SK-N-SH treated with all-trans-retinoic acid at 6 μM for 48 hours (cell line): ENCODE data around the gene CACNA1C.

ENCODE experiments used
- ATAC-seq: fragments of 200-7000 bp; cut with Tn5 transposase; 3 replicates; pipeline ENCODE4 v1.9.1; 2020; ENCODE audit warnings: mild to moderate bottlenecking, moderate library complexity
- ARNTL ChIP-seq: fragments of 450-650 bp; formaldehyde crosslinking; IDR thresholded peaks from 2 replicates; pipeline ENCODE4 v1.5.0; 2020; ENCODE audit warnings: low read depth, mild to moderate bottlenecking, moderate library complexity, borderline replicate concordance
- BACH2 ChIP-seq: fragments of 250-450 bp; sonication (Bioruptor Pico); IDR thresholded peaks from 2 replicates; pipeline ENCODE4 v1.9.0; 2021; ENCODE audit warnings: mild to moderate bottlenecking, borderline replicate concordance
- CSDC2 ChIP-seq: fragments of 250-450 bp; sonication (Bioruptor Pico); IDR thresholded peaks from 2 replicates; pipeline ENCODE4 v1.5.0; 2020; ENCODE audit warnings: mild to moderate bottlenecking, moderate library complexity
- GLIS3 ChIP-seq: fragments of 250-450 bp; sonication (Bioruptor Pico); IDR thresholded peaks from 2 replicates; pipeline ENCODE4 v1.5.0; 2020; ENCODE audit warnings: mild to moderate bottlenecking, moderate library complexity
- ISL1 ChIP-seq: fragments of 250-450 bp; sonication (Bioruptor Pico); IDR thresholded peaks from 2 replicates; pipeline ENCODE4 v2.1.2; 2022; ENCODE audit warnings: mild to moderate bottlenecking, moderate library complexity
- PPARA ChIP-seq: fragments of 250-450 bp; sonication (Bioruptor Pico); IDR thresholded peaks from 2 replicates; pipeline ENCODE4 v1.5.0; 2020; ENCODE audit warnings: mild to moderate bottlenecking, borderline replicate concordance
- RARB ChIP-seq: fragments of 250-450 bp; sonication (Bioruptor Pico); IDR thresholded peaks from 2 replicates; pipeline ENCODE4 v1.8.0; 2021; ENCODE audit warnings: mild to moderate bottlenecking, moderate library complexity
- SNAI2 ChIP-seq: fragments of 250-450 bp; sonication (Bioruptor Pico); IDR thresholded peaks from 2 replicates; pipeline ENCODE4 v1.5.0; 2020; ENCODE audit warnings: mild to moderate bottlenecking, moderate library complexity
- TCF4 ChIP-seq: fragments of 250-450 bp; sonication (Bioruptor Pico); IDR thresholded peaks from 2 replicates; pipeline ENCODE4 v1.8.0; 2021; ENCODE audit warnings: mild to moderate bottlenecking, moderate library complexity, borderline replicate concordance
- TOX ChIP-seq: fragments of 250-450 bp; sonication (Bioruptor Pico); IDR thresholded peaks from 2 replicates; pipeline ENCODE4 v1.8.0; 2021; ENCODE audit warnings: mild to moderate bottlenecking, moderate library complexity, borderline replicate concordance
- ZC3H10 ChIP-seq: fragments of 250-450 bp; sonication (Bioruptor Pico); IDR thresholded peaks from 2 replicates; pipeline ENCODE4 v1.5.1; 2021; ENCODE audit warnings: mild to moderate bottlenecking, moderate library complexity
- ZFP3 ChIP-seq: fragments of 250-450 bp; sonication (Bioruptor Pico); IDR thresholded peaks from 2 replicates; pipeline ENCODE4 v1.5.0; 2020; ENCODE audit warnings: mild to moderate bottlenecking, moderate library complexity
- ZFP30 ChIP-seq: fragments of 450-650 bp; formaldehyde crosslinking; IDR thresholded peaks from 2 replicates; pipeline ENCODE4 v1.5.0; 2022; ENCODE audit warnings: mild to moderate bottlenecking, moderate library complexity
- ZNF565 ChIP-seq: fragments of 450-650 bp; formaldehyde crosslinking; conservative IDR thresholded peaks from 2 replicates; pipeline ENCODE4 v1.5.0; 2020; ENCODE audit warnings: low read depth, mild to moderate bottlenecking, moderate library complexity
- ZNF70 ChIP-seq: fragments of 450-650 bp; formaldehyde crosslinking; IDR thresholded peaks from 2 replicates; pipeline ENCODE4 v1.5.0; 2020; ENCODE audit warnings: mild to moderate bottlenecking, moderate library complexity
- ZNF8 ChIP-seq: fragments of 450-650 bp; formaldehyde crosslinking; IDR thresholded peaks from 2 replicates; pipeline ENCODE4 v1.5.0; 2020; ENCODE audit warnings: mild to moderate bottlenecking, moderate library complexity
- TF ChIP-seq, protein P1 (sequence below): fragments of 250-450 bp; sonication (Bioruptor Pico); IDR thresholded peaks from 2 replicates; pipeline ENCODE4 v1.8.0; 2021; ENCODE audit warnings: low read depth, mild to moderate bottlenecking, moderate library complexity, borderline replicate concordance
- TF ChIP-seq, protein P2 (sequence below): fragments of 250-450 bp; sonication (Bioruptor Pico); IDR thresholded peaks from 2 replicates; pipeline ENCODE4 v1.5.1; 2020; ENCODE audit warnings: low read depth, mild to moderate bottlenecking, moderate library complexity
- TF ChIP-seq, protein P3 (sequence below): fragments of 250-450 bp; sonication (Bioruptor Pico); IDR thresholded peaks from 2 replicates; pipeline ENCODE4 v1.8.0; 2020; ENCODE audit warnings: mild to moderate bottlenecking, moderate library complexity, borderline replicate concordance
- TF ChIP-seq, protein P4 (sequence below): fragments of 250-450 bp; sonication (Bioruptor Pico); IDR thresholded peaks from 2 replicates; pipeline ENCODE4 v1.5.1; 2021; ENCODE audit warnings: mild to moderate bottlenecking, moderate library complexity
- TF ChIP-seq, protein P5 (sequence below): fragments of 250-450 bp; sonication (Bioruptor Pico); IDR thresholded peaks from 2 replicates; pipeline ENCODE4 v1.5.0; 2020; ENCODE audit warnings: mild to moderate bottlenecking, moderate library complexity

The CACNA1C gene

DNA sequence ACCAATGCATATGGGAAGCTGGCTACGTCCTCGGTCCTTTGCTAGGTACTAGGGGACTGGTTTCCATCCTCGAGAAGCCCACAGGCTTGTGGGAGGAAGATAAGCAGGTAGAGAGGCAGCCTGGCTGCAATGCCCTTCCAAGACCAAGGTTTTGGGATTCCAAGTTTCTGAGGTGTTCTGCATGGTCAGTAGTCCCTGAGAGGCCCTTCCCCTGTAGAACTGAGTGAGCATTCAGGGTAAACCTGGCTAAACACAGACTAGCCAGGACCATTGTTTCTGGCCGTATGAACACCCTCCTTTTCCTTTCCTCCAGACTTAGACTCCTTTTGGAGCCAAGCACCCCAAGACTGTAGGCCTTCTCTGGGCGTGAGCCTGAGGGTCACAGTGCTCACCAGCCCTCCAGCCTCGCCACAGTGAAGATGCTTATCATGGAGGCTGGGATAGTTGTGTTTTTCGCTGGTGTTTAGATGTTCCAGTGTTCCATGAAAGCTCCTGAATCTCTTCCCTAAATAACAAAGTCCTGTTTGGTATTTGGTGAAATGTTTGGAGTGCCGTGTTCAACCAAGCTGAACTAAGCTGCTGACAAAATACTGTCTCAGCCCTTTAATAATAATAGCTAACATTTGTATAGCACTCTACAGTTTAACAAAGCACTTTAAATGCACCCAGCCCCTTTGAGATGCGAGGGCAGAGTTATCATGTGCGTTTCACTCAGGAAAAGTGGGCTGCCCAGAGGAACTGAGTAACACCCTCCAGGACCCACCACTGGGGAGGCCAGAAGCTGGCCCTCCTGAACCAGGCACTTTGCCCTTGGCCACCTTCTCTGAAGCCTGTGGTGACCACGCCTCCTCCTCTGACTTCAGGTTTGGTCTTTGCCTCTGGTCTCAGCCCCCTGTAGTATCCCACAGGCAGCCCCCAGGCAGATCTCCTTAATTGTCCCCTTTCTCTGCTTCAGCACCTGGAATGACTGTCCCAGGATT is 284.5 kb downstream of the CACNA1C start:
- TF ChIP-seq, protein P1, sequence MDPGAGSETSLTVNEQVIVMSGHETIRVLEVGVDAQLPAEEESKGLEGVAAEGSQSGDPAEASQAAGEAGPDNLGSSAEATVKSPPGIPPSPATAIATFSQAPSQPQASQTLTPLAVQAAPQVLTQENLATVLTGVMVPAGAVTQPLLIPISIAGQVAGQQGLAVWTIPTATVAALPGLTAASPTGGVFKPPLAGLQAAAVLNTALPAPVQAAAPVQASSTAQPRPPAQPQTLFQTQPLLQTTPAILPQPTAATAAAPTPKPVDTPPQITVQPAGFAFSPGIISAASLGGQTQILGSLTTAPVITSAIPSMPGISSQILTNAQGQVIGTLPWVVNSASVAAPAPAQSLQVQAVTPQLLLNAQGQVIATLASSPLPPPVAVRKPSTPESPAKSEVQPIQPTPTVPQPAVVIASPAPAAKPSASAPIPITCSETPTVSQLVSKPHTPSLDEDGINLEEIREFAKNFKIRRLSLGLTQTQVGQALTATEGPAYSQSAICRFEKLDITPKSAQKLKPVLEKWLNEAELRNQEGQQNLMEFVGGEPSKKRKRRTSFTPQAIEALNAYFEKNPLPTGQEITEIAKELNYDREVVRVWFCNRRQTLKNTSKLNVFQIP (CRISPR knock-in tag): no peak
- TF ChIP-seq ZNF8 (CRISPR knock-in tag) (no peak), ZFP30 (CRISPR knock-in tag) (no peak), ZNF70 (CRISPR knock-in tag) (no peak), PPARA (CRISPR knock-in tag) (no peak)
- TF ChIP-seq, protein P2, sequence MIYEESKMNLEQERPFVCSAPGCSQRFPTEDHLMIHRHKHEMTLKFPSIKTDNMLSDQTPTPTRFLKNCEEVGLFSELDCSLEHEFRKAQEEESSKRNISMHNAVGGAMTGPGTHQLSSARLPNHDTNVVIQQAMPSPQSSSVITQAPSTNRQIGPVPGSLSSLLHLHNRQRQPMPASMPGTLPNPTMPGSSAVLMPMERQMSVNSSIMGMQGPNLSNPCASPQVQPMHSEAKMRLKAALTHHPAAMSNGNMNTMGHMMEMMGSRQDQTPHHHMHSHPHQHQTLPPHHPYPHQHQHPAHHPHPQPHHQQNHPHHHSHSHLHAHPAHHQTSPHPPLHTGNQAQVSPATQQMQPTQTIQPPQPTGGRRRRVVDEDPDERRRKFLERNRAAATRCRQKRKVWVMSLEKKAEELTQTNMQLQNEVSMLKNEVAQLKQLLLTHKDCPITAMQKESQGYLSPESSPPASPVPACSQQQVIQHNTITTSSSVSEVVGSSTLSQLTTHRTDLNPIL: no peak
- TF ChIP-seq, protein P3, sequence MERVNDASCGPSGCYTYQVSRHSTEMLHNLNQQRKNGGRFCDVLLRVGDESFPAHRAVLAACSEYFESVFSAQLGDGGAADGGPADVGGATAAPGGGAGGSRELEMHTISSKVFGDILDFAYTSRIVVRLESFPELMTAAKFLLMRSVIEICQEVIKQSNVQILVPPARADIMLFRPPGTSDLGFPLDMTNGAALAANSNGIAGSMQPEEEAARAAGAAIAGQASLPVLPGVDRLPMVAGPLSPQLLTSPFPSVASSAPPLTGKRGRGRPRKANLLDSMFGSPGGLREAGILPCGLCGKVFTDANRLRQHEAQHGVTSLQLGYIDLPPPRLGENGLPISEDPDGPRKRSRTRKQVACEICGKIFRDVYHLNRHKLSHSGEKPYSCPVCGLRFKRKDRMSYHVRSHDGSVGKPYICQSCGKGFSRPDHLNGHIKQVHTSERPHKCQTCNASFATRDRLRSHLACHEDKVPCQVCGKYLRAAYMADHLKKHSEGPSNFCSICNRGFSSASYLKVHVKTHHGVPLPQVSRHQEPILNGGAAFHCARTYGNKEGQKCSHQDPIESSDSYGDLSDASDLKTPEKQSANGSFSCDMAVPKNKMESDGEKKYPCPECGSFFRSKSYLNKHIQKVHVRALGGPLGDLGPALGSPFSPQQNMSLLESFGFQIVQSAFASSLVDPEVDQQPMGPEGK (CRISPR knock-in tag): no peak
- no peak for ATAC-seq

DNA sequence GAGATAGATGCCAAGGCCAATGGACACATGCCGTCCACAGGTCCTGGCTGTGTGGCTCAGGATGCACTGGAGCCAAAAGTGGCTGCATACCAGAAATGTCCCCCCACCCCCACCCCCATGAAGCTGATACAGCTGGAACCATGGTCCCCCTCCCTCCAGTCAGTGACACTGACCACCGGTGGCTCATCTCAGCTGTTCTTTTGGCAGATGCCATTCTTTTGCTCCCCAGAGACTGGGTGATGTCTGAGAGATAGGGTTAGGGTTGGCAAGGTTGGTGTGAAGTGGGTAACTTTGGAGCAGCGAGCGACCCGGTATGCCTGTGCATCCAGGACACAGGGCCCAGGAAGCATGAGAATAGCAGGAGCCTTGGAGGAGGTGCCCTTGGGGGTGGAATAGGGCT is 285.6 kb downstream of the CACNA1C start:
- no peak for ATAC-seq

DNA sequence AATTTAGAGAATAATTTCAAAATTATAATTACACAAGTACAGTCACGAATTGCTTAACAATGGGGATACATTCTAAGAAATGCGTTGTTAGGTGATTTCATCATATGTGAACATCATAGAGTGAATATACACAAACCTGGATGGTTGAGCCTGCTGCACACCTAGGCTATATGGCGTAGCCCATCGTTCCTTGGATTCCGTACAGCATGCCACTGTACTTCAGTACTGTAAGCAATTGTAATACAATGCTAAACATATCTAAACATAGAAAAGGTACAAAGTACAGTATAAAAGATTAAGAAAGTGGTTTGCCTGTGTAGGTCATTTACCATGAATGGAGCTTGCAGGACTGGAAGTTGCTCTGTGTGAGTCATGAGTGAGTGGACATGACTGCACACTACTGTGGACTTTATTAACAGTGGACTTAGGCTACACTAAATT is 286.2 kb downstream of the CACNA1C start:
- ATAC-seq: peak; percentile 51
- TF ChIP-seq, protein P4, sequence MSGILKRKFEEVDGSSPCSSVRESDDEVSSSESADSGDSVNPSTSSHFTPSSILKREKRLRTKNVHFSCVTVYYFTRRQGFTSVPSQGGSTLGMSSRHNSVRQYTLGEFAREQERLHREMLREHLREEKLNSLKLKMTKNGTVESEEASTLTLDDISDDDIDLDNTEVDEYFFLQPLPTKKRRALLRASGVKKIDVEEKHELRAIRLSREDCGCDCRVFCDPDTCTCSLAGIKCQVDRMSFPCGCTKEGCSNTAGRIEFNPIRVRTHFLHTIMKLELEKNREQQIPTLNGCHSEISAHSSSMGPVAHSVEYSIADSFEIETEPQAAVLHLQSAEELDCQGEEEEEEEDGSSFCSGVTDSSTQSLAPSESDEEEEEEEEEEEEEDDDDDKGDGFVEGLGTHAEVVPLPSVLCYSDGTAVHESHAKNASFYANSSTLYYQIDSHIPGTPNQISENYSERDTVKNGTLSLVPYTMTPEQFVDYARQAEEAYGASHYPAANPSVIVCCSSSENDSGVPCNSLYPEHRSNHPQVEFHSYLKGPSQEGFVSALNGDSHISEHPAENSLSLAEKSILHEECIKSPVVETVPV (CRISPR knock-in tag): no peak
- no peak for TF ChIP-seq ZNF8 (CRISPR knock-in tag)
- no peak for TF ChIP-seq ARNTL
- TF ChIP-seq RARB (CRISPR knock-in tag): no peak
- no peak for TF ChIP-seq BACH2 (CRISPR knock-in tag)
- TF ChIP-seq ZNF565: no peak
- TF ChIP-seq, protein P2: no peak
- TF ChIP-seq GLIS3 (CRISPR knock-in tag): no peak
- no peak for TF ChIP-seq ISL1 (CRISPR knock-in tag)
- TF ChIP-seq PPARA (CRISPR knock-in tag): no peak
- TF ChIP-seq CSDC2 (CRISPR knock-in tag): no peak
- TF ChIP-seq SNAI2 (CRISPR knock-in tag): no peak
- TF ChIP-seq, protein P5, sequence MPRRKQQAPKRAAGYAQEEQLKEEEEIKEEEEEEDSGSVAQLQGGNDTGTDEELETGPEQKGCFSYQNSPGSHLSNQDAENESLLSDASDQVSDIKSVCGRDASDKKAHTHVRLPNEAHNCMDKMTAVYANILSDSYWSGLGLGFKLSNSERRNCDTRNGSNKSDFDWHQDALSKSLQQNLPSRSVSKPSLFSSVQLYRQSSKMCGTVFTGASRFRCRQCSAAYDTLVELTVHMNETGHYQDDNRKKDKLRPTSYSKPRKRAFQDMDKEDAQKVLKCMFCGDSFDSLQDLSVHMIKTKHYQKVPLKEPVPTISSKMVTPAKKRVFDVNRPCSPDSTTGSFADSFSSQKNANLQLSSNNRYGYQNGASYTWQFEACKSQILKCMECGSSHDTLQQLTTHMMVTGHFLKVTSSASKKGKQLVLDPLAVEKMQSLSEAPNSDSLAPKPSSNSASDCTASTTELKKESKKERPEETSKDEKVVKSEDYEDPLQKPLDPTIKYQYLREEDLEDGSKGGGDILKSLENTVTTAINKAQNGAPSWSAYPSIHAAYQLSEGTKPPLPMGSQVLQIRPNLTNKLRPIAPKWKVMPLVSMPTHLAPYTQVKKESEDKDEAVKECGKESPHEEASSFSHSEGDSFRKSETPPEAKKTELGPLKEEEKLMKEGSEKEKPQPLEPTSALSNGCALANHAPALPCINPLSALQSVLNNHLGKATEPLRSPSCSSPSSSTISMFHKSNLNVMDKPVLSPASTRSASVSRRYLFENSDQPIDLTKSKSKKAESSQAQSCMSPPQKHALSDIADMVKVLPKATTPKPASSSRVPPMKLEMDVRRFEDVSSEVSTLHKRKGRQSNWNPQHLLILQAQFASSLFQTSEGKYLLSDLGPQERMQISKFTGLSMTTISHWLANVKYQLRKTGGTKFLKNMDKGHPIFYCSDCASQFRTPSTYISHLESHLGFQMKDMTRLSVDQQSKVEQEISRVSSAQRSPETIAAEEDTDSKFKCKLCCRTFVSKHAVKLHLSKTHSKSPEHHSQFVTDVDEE: no peak
- no peak for TF ChIP-seq ZC3H10
- TF ChIP-seq TOX (CRISPR knock-in tag): no peak
- no peak for TF ChIP-seq TCF4 (CRISPR knock-in tag)
- TF ChIP-seq, protein P1 (CRISPR knock-in tag): no peak

More for the DNA sequence above, 285.6 kb downstream of the CACNA1C start:
- TF ChIP-seq PPARA (CRISPR knock-in tag): no peak
- TF ChIP-seq, protein P2: no peak
- TF ChIP-seq ZFP3 (CRISPR knock-in tag): no peak
